Measurements from ENCODE around the gene PCP4L1.

PCP4L1 gene

DNA sequence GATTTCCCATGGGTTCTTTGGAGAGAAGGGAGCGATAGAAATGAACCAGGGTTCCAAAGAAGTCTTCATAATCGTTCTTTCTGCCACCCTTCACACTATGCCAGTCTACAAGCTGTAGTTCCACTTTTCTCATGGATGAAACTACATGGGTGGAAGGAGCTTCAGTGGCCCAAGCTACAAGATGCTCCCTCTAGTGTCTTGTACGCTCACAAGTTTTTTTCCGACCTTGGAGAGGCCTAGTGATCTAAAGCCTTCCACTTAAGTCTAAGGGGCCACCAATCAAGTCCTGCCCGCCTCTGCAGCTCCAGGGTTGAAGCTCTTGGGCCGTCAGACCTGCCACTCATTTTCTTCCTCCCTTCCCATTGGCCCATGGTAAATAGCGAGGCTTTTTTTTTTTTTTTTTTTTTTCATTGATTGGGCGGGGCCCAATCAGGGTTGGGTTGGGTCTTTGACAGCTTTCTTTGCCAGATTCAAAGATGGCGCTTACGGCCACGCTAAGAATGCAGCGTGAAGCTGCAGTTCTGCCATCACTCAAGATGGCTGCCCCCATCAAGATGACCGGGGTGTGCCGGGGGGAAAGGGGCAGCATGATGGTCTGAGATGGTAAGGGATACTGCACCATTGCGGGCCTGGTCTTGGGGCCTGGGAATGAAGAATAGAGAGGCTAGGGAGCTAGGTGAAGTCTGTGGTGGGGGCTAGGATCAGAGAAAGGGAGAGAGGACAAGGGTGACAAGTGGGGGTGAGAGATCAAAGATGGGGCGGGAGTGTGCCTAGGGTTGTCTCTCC lies 32.8 kb upstream of the PCP4L1 start, which contains the start of gene TOMM40L:
TOMM40L (plus strand) TSS at position 527 of the 786 bp plus-strand sequence. CDS start 430 bp downstream, outside the sequence.
- H3K36me3 ChIP-seq (ENCODE audit: control insufficient read depth in 2 of 2, insufficient read depth in 1 of 2, low read length in 2 of 2) = peaks cover 0 to 29% of the 10 kb centered on the region in 2 experiments; a peak in 1 of 3 replicates
- peak within 1 kb of the TSS; percentile 26; the same call in 1 of the 2 replicates for H3K27ac ChIP-seq (ENCODE audit: extremely low read depth, low read depth, low read length)
- ChIA-PET CTCF (interaction anchor here (0.6 to 9.7 kb wide), 34 partner anchors 9 to 216 kb away, joined by 3 to 146 read pairs (median 7); partner anchors contain the start of genes FCER1G, NDUFS2, NR1I3 and PCP4L1), POLR2A (interaction anchor here (0.6 to 1.7 kb wide), 19 partner anchors 10 to 205 kb away, joined by 3 to 22 read pairs (median 5); partner anchors contain the start of genes ADAMTS4, B4GALT3, DEDD and F11R)
- H3K4me1 ChIP-seq (ENCODE audit: control insufficient read depth, insufficient read depth, low read length) = peaks cover 4% of the 10 kb centered on the region; the same call in 1 of the 2 replicates
- H3K9me3 ChIP-seq (ENCODE audit: control insufficient read depth, insufficient read depth, low read depth, low read length) = no peaks in the 10 kb centered on the region
- peak within 1 kb of the TSS; percentile 84 for H3K4me3 ChIP-seq (ENCODE audit: low read depth, low read length)
- TF ChIP-seq ZNF785 (tag by site-specific recombination; IDR thresholded peaks at IDR 0.05) (no peak), ZNF23 (tag by site-specific recombination; IDR thresholded peaks at IDR 0.05; ENCODE audit: borderline replicate concordance) (no peak), ZNF394 (tag by site-specific recombination; IDR thresholded peaks at IDR 0.05; ENCODE audit: borderline replicate concordance) (peak; percentile 6), ZNF202 (tag by site-specific recombination; IDR thresholded peaks at IDR 0.05; ENCODE audit: borderline replicate concordance) (no peak), REPIN1 (tag by site-specific recombination; IDR thresholded peaks at IDR 0.05; ENCODE audit: low read depth) (no peak; the same call in 1 of the 2 replicates), ZXDB (tag by site-specific recombination; IDR thresholded peaks at IDR 0.05) (peak; percentile 85), ZNF274 (IDR thresholded peaks at IDR 0.05; ENCODE audit: low read length) (no peak), ZNF274 (tag by site-specific recombination; IDR thresholded peaks at IDR 0.05; ENCODE audit: borderline replicate concordance) (no peak), ZNF341 (tag by site-specific recombination; IDR thresholded peaks at IDR 0.05; ENCODE audit: low read depth) (no peak), ZNF629 (tag by site-specific recombination; IDR thresholded peaks at IDR 0.05) (peak; percentile 63), ZNF561 (tag by site-specific recombination; IDR thresholded peaks at IDR 0.05; ENCODE audit: borderline replicate concordance) (no peak), ZNF660 (tag by site-specific recombination; IDR thresholded peaks at IDR 0.05) (peak; percentile 78; the same call in 1 of the 2 replicates), ZBTB20 (tag by site-specific recombination; IDR thresholded peaks at IDR 0.05) (peak; percentile 68), KLF8 (tag by site-specific recombination; IDR thresholded peaks at IDR 0.05) (peak; percentile 88), ZNF560 (tag by site-specific recombination; IDR thresholded peaks at IDR 0.05; ENCODE audit: borderline replicate concordance) (no peak), IKZF3 (tag by site-specific recombination; IDR thresholded peaks at IDR 0.05) (peak; percentile 76)
- TF ChIP-seq, protein P1, sequence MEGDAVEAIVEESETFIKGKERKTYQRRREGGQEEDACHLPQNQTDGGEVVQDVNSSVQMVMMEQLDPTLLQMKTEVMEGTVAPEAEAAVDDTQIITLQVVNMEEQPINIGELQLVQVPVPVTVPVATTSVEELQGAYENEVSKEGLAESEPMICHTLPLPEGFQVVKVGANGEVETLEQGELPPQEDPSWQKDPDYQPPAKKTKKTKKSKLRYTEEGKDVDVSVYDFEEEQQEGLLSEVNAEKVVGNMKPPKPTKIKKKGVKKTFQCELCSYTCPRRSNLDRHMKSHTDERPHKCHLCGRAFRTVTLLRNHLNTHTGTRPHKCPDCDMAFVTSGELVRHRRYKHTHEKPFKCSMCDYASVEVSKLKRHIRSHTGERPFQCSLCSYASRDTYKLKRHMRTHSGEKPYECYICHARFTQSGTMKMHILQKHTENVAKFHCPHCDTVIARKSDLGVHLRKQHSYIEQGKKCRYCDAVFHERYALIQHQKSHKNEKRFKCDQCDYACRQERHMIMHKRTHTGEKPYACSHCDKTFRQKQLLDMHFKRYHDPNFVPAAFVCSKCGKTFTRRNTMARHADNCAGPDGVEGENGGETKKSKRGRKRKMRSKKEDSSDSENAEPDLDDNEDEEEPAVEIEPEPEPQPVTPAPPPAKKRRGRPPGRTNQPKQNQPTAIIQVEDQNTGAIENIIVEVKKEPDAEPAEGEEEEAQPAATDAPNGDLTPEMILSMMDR (tag by site-specific recombination; IDR thresholded peaks at IDR 0.05) = peak; percentile 74
- TF ChIP-seq, protein P2, sequence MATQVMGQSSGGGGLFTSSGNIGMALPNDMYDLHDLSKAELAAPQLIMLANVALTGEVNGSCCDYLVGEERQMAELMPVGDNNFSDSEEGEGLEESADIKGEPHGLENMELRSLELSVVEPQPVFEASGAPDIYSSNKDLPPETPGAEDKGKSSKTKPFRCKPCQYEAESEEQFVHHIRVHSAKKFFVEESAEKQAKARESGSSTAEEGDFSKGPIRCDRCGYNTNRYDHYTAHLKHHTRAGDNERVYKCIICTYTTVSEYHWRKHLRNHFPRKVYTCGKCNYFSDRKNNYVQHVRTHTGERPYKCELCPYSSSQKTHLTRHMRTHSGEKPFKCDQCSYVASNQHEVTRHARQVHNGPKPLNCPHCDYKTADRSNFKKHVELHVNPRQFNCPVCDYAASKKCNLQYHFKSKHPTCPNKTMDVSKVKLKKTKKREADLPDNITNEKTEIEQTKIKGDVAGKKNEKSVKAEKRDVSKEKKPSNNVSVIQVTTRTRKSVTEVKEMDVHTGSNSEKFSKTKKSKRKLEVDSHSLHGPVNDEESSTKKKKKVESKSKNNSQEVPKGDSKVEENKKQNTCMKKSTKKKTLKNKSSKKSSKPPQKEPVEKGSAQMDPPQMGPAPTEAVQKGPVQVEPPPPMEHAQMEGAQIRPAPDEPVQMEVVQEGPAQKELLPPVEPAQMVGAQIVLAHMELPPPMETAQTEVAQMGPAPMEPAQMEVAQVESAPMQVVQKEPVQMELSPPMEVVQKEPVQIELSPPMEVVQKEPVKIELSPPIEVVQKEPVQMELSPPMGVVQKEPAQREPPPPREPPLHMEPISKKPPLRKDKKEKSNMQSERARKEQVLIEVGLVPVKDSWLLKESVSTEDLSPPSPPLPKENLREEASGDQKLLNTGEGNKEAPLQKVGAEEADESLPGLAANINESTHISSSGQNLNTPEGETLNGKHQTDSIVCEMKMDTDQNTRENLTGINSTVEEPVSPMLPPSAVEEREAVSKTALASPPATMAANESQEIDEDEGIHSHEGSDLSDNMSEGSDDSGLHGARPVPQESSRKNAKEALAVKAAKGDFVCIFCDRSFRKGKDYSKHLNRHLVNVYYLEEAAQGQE (tag by site-specific recombination; IDR thresholded peaks at IDR 0.05) = peak; percentile 37
- TF ChIP-seq, protein P3, sequence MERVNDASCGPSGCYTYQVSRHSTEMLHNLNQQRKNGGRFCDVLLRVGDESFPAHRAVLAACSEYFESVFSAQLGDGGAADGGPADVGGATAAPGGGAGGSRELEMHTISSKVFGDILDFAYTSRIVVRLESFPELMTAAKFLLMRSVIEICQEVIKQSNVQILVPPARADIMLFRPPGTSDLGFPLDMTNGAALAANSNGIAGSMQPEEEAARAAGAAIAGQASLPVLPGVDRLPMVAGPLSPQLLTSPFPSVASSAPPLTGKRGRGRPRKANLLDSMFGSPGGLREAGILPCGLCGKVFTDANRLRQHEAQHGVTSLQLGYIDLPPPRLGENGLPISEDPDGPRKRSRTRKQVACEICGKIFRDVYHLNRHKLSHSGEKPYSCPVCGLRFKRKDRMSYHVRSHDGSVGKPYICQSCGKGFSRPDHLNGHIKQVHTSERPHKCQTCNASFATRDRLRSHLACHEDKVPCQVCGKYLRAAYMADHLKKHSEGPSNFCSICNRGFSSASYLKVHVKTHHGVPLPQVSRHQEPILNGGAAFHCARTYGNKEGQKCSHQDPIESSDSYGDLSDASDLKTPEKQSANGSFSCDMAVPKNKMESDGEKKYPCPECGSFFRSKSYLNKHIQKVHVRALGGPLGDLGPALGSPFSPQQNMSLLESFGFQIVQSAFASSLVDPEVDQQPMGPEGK (tag by site-specific recombination; IDR thresholded peaks at IDR 0.05) = peak; percentile 97
- TF ChIP-seq, protein P4, sequence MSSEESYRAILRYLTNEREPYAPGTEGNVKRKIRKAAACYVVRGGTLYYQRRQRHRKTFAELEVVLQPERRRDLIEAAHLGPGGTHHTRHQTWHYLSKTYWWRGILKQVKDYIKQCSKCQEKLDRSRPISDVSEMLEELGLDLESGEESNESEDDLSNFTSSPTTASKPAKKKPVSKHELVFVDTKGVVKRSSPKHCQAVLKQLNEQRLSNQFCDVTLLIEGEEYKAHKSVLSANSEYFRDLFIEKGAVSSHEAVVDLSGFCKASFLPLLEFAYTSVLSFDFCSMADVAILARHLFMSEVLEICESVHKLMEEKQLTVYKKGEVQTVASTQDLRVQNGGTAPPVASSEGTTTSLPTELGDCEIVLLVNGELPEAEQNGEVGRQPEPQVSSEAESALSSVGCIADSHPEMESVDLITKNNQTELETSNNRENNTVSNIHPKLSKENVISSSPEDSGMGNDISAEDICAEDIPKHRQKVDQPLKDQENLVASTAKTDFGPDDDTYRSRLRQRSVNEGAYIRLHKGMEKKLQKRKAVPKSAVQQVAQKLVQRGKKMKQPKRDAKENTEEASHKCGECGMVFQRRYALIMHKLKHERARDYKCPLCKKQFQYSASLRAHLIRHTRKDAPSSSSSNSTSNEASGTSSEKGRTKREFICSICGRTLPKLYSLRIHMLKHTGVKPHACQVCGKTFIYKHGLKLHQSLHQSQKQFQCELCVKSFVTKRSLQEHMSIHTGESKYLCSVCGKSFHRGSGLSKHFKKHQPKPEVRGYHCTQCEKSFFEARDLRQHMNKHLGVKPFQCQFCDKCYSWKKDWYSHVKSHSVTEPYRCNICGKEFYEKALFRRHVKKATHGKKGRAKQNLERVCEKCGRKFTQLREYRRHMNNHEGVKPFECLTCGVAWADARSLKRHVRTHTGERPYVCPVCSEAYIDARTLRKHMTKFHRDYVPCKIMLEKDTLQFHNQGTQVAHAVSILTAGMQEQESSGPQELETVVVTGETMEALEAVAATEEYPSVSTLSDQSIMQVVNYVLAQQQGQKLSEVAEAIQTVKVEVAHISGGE (tag by site-specific recombination; conservative IDR thresholded peaks at IDR 0.05; ENCODE audit: low read depth) = peak; percentile 43; the same call in 1 of the 2 replicates
- TF ChIP-seq, protein P5, sequence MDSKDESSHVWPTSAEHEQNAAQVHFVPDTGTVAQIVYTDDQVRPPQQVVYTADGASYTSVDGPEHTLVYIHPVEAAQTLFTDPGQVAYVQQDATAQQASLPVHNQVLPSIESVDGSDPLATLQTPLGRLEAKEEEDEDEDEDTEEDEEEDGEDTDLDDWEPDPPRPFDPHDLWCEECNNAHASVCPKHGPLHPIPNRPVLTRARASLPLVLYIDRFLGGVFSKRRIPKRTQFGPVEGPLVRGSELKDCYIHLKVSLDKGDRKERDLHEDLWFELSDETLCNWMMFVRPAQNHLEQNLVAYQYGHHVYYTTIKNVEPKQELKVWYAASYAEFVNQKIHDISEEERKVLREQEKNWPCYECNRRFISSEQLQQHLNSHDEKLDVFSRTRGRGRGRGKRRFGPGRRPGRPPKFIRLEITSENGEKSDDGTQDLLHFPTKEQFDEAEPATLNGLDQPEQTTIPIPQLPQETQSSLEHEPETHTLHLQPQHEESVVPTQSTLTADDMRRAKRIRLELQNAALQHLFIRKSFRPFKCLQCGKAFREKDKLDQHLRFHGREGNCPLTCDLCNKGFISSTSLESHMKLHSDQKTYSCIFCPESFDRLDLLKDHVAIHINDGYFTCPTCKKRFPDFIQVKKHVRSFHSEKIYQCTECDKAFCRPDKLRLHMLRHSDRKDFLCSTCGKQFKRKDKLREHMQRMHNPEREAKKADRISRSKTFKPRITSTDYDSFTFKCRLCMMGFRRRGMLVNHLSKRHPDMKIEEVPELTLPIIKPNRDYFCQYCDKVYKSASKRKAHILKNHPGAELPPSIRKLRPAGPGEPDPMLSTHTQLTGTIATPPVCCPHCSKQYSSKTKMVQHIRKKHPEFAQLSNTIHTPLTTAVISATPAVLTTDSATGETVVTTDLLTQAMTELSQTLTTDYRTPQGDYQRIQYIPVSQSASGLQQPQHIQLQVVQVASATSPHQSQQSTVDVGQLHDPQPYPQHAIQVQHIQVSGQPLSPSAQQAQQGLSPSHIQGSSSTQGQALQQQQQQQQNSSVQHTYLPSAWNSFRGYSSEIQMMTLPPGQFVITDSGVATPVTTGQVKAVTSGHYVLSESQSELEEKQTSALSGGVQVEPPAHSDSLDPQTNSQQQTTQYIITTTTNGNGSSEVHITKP (tag by site-specific recombination; IDR thresholded peaks at IDR 0.05) = peak; percentile 62

Data from HEK293 (cell line).